SIG-M5 (cell line): Measurements from ENCODE around the gene CLEC4D.
"Not testable (repeated sequence)": the region's sequence is repeated elsewhere in the genome, so short reads cannot be mapped to it uniquely, and the experiment has no call there.

Source experiments
- DNase-seq: peaks from one replicate; lab custom pipeline; 2025; lab: John Stamatoyannopoulos, UW

CLEC4D gene

GRCh38 chr12:8513256-8513655 lies at the start of gene CLEC4D:
Gene CLEC4D (plus strand): TSS chr12:8513503. CDS start chr12:8513733, 230 bp downstream.
- no peak for DNase-seq

GRCh38 chr12:8465301-8465996 lies 47.9 kb upstream of the CLEC4D start:
- DNase-seq = no peak

GRCh38 chr12:8466241-8466640 lies 47.1 kb upstream of the CLEC4D start:
- DNase-seq = no peak

GRCh38 chr12:8471090-8471489 lies 42.2 kb upstream of the CLEC4D start:
- DNase-seq = no peak

- no peak for DNase-seq
Measured at GRCh38 chr12:8475508-8476203, 37.6 kb upstream of the CLEC4D start.

- no peak for DNase-seq
Measured at GRCh38 chr12:8482571-8483061, 30.7 kb upstream of the CLEC4D start.

- DNase-seq = no peak
Measured at GRCh38 chr12:8483079-8483478, 30.2 kb upstream of the CLEC4D start.

- no peak for DNase-seq
Measured at GRCh38 chr12:8491646-8492530, 21.4 kb upstream of the CLEC4D start.

- DNase-seq = peak; percentile 97
Measured at GRCh38 chr12:8493084-8493483, 20.2 kb upstream of the CLEC4D start.

GRCh38 chr12:8495671-8496070 lies 17.6 kb upstream of the CLEC4D start:
- DNase-seq = not testable (repeated sequence)

- DNase-seq = not testable (repeated sequence)
Measured at GRCh38 chr12:8496074-8496473, 17.2 kb upstream of the CLEC4D start.

- DNase-seq = no peak
Measured at GRCh38 chr12:8499616-8500015, 13.7 kb upstream of the CLEC4D start.

GRCh38 chr12:8501720-8502119 lies 11.6 kb upstream of the CLEC4D start:
- no peak for DNase-seq

- DNase-seq = no peak
Measured at GRCh38 chr12:8504351-8504750, 9.0 kb upstream of the CLEC4D start.

- DNase-seq = no peak
Measured at GRCh38 chr12:8507596-8507995, 5.7 kb upstream of the CLEC4D start.

GRCh38 chr12:8508223-8508622 lies 5.1 kb upstream of the CLEC4D start:
- DNase-seq = no peak

GRCh38 chr12:8508910-8509841 lies 4.1 kb upstream of the CLEC4D start:
- no peak for DNase-seq

GRCh38 chr12:8517971-8518370 lies 4.7 kb downstream of the CLEC4D start:
- no peak for DNase-seq

GRCh38 chr12:8519171-8519570 lies 5.9 kb downstream of the CLEC4D start:
- no peak for DNase-seq

GRCh38 chr12:8527250-8528130 lies 14.2 kb downstream of the CLEC4D start:
- DNase-seq = no peak
